Fibroblast of gingiva (primary cell): Measurements from ENCODE around the gene SUCO.
A peak's percentile ranks its signal among the peaks of the same experiment; 100 is the strongest.
"Not testable (repeated sequence)": the region's sequence is repeated elsewhere in the genome, so short reads cannot be mapped to it uniquely, and the experiment has no call there.

ENCODE experiments used
- DNase-seq: peaks from one replicate; pipeline ENCODE4 v3.0.0-alpha.2; 2011; ENCODE audit warnings: low read depth

The SUCO gene

DNA sequence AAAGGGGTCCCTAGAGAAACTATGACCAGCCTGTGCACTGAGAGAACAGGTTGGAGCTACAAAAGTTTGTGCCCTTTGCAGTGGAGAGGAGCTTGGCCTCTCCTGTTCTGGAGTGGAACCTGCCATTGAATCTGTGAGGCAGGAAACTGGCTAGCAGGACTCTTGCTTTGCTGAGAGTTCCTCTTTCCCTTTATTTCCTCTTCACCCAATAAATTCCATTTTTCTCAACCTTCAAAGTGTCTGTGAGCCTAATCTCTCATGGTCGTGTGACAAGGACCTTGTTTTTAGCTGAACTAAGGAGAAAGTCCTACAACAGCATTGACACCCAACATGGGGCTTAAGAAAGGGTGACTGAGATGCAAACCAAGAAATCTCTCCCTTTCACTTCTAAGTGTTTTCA lies 83.2 kb downstream of the SUCO start:
- no peak for DNase-seq

DNA sequence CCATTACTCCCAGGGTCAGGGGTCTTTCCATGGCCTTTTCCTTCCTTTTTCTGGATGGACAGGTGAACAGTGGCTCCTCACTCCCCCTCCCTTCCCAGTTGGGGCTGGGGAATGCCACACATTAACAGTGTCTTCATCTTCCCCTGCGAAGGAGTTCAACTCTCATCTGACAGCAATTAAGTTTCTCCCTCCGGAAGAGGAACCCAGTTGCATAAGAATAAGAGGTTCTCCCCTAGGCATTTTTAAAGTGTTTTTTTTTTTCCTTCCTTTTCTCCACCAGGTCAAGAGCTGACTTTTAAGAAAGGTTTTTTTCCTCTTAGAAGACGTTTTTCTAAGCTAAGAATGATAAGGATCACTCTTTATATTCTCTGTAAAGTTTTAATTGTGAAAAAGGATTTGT lies 83.7 kb downstream of the SUCO start:
- DNase-seq = no peak

DNA sequence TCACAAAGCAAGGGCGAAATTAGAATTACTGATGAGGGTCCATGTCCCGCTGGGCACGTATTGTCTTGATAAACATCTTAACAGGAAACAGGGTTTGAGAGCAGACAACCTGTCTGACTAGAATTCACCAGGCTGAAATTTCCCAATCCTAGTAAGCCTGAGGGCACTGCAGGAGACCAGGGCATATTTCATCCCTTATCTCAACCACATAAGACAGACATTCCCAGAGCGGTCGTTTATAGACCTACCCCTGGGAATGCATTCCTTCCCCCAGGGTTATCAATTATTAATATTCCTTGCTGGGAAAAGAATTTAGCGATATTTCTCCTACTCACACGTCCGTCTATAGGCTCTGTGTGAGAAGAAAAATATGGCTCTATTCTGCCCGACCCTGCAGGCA lies 87.7 kb downstream of the SUCO start:
- not testable (repeated sequence) for DNase-seq

DNA sequence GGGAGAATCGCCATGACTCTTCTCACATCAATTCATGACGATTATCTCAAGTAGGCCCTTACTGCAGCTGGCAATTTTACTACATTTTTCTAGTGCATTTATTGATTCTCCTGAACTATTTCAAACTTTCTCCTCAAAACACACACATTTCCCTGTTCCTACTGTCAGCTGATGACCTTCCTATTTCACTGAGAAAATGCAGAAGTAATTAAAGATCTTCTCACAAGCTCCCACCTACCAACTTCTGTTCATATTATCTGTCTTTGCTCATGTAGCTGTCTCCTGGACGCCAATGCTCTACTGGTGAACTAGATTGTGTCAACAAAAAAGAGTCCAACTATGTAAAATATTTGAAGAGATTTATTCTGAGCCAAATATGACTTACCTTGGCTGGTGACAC lies 89.6 kb downstream of the SUCO start:
- no peak for DNase-seq

DNA sequence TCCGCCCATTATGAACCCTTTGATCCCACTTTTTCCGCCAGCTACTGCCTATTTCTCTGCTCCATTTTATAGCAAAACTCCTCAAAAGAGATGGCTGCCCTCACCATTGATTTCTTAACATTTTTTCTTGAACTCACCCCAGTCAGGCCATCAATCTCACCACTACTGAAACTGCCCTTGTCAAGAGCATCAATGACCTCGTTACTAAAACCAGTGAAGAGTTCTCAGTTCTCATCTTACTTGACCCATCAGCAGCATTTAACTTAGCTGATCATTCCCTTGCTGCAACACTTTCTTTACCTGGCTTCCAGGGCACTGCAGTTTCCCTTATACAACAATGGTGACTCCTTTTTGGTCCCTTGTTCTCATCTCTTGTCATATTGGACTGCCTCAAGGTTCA lies 90.8 kb downstream of the SUCO start:
- DNase-seq = no peak

DNA sequence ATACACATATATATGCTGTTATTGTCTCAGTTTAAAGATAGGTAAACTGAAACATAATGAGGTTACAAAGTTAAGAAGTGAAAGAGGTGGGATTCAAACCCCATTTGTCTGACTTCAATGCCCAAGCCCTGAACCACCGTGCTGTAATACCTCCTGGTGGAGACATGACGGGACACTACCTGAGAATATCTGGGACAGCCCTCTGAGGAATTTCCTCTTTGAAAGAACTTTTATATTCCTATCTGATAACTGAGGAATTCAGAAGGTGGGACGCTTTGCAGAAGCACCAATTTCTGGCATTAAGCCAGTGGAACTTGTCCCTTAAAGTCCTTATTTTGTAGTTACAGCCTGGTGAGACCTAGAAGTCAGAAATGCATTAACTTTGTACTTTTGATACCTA lies 93.9 kb downstream of the SUCO start:
- DNase-seq = no peak

DNA sequence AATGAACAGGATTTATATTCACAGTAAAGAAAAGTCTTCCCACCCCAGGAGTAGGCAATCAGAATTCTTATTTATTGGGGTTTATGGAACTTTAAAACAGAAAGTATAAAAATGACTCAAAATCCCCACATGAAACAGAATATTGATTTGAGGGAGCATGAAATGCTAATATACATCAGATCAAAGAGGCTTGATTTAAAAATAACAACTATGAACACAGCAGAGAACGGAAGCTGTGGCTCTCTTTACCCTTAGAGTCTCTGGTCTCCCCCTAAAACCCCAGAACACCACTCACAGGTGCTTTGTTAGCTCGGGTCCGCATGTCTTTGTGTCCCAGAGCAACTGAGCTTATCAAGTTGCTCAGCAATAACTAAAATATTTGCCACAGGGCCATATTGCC lies 94.8 kb downstream of the SUCO start:
- DNase-seq = no peak

DNA sequence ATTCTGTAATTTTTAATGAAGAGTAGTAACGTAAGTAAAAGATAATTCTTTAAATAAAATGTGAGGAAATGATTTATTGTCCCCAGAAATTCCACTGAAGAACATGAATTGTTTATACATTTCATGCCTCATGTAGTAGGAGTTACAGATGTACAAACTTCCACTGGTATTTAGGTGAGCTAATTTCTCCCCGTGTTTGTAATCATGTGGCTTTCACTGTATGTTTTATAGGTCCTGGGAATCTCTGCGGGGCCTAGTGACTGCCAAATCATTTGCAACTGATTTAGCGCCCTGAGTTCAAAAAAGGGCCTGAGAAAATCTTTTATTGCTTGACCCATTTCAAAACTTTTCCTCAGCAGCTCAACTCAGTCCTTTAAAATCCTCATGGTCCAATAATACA lies 95.5 kb downstream of the SUCO start:
- no peak for DNase-seq

DNA sequence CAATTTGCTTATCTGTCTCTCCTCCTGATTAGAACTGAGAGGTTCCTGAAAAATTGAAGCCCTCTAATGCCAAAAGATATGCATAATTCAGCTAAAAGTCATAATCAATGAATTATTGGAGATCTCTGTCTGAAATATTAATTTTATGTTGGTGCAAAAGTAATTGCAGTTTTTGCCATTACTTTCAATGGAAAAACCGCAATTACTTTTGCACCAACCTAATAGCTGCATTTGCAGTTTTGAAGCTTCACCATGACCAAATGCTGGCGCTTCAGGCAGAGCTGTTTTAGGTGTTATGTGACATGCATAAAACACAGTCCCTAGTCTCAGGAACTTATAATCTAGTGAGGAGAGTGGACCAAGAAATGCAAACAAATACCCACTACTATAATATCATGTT lies 96.2 kb downstream of the SUCO start:
- no peak for DNase-seq

DNA sequence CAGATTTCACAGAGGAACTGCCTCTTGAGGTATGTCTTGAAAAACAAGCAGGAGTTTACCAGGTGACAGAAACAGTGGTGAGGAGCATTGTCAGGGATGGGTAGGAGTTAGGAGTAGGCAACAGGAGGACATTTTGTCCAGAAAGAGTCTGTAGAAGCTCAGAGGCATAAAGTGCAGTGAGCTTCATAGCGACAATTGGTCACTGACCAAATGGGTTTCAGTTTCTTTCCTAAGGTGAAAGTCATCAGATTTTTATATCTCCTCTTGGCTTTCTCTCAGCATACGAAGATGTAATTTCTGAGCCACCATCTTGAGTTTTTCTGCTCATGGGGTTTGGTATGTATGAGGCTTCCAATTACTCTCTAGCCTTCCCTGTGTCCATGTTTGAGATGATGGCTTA lies 96.7 kb downstream of the SUCO start:
- no peak for DNase-seq

DNA sequence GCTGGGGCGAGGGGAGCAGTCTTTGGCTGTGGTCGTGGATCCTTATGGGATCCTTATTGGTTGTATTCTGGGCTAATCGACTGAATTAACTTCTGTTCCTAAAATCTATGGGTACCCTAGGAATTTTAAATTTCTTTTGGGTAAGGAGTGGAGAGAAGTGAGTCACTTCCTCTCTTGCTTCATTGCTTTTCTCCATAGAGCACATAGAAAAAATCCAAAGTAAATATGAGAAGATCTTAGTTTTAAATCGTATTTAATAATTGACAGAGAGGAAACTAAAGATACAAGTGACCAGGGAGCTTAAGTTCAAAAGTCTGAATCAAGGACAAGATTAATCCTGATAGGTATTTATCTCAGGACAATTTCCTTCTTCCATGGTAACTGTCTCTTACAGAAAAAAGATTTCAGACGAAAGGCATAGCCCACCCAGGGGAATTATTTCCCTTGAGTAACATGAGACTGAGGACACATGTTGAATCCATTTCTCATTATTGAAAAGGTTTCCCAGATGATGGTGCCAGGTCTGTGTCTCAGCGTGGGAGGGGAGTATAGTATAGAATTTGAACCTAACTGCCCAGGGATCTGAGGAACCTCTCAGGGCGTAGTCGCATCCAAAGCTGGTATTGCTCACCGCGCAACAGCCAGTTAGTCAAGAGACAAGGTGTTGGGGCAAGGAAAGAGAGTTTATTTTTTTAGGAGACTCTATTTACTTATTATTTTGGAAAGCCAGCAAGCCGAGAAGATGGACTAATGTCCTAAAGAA lies 97.3 kb downstream of the SUCO start:
- DNase-seq = no peak

DNA sequence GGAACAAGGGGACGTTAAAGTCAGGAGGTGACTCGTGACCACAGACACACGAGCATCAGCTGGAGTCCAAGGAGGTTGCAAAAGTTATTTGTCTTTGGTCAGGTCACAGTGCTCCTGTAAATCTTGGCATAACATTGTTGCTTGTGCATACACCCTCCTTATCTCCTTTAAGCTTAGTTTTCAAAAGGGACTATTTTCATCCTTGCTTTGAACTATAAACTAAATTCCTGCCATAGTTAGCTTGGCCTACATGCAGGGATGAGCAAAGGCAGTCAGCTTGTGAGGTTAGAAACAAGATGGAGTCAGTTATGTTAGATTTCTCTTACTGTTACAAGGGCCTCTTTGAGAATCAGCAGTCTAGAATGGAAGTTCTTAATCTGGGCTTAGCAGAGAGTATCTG lies 97.9 kb downstream of the SUCO start:
- no peak for DNase-seq

DNA sequence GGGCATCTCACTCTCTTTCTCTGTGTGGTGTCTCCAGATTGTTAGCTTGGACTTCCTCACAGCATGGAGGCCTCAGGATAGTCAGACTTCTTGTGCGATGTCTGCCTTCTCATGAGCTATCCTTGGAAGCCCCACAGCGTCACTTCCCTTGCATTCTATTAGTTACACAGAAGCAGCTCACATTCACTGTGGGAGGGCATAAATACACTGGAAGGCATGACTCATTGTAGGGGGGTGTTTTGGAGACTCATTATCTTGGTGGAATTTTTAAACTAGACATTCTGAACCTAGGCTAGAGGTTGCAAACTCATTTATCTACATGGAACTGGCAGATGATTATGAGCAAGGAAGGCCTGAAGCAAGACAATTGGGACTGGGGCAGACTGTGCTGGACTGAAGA lies 104.6 kb downstream of the SUCO start:
- DNase-seq = peak; percentile 34

DNA sequence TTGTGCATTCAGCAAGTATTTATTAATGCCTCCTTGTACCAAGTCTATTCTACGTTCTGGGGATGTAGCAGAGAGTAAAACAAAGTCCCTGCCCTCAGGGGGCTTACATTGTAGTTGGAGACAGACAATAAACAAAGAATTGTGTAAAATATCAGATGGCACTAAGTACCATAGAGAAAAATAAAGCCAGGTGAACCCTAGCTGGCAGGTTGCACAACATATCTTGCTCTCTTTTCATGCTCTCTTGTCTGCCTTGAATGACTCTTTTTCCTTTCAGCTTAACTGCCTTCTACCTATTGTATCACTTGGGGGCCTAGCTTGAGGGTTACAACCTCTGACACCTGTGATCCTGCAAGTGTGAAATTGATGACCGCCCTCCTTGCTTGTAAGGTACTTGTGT lies 105.3 kb downstream of the SUCO start:
- no peak for DNase-seq

DNA sequence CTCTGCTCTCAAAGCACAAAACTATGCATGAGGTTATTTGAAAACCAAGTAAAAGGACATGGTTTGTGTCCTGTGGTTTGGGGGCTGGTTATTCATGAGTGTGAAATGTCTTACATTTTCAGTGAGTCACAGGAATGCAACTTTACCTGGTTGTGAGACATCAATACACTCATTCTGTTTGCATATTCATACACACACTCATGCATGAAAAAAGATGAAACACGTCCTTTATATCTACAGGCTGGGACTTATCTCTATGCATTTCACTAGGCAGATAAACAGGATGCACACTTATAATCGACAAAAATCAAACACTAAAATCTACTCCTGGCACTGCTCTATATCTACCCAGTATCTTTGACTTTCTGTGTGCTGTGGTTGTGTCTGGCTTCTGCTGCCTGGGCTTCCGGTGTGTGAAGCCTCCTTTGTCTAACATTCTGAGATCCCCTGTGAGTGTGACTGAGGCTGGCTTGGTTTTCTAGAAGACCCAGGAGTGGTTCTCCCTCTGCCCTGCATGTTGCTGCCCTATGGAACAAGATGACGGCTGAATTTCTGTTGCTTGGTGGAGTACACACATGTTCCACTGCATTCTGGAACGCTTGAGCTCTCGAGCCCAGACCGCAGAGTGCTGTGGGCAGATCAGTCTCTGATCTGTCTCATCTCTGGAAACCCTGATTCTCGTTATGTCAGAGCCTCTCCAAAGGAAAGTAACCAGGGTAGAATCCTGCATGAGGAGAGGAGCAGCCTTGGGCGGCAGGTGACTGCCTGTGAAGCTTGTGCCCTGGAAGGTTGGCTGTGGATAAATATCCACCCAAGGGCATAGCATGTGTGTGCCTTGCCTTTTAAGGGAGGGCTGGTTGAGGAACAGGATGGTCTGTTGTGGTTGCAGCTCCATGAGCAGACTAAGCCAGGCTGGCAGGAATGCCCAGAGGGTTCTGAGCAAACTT lies 106.2 kb downstream of the SUCO start:
- DNase-seq = no peak

DNA sequence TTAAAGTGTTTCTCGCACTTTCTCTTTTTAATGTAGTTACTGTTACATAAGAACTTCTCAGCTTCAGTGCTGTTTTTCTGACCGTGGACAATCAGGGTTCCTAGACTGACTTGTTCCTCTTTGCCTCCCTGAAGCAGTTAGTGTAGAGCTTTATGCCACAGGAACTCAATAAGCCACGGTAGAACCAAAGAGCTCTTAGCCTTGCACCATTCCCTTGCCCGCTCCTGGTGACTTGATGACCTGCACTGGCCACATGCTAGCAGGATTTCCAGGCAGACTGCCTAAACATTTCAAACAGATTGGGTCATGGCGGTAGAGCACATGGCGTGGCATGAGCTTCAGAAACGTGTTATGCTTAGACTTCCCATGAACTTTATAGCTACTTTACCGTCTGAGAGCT lies 107.2 kb downstream of the SUCO start:
- peak; percentile 14 for DNase-seq

DNA sequence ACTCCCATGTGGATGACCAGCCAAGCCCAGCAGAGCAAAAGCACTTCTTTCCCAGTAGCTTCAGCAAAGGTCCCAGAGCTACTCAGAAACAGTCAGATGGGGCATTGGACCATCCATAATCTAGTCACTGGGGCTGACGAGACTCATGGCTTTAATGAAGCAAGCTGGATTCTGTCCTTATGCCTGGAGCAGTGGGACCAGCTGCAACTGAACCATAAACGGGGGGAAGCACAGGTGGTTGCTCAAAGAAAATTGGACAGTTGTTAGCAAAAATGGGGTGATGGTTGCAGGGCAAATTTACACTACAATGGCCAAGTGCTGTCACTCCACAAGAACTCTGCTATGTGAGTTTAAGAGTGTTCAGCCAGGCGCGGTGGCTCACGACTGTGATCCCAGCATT lies 108.5 kb downstream of the SUCO start:
- no peak for DNase-seq

DNA sequence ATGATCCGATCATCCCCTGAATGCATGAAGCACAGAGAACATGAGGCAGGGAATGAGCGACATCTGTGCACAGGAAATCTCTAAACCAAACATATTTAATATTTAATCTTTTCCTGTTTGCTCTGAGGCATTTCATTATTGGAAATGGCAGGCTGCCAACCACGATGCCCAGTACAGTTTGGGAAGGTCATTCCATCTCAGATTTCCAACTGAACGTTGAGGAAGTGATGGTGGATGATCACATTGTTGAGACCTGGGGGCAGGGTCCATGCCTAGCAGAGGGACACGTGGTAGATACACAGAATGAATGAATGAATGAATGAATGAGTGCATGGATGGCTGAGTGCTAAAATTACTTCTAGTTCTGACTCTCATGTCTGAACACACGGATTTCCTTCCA lies 110.0 kb downstream of the SUCO start:
- DNase-seq = peak; percentile 27

DNA sequence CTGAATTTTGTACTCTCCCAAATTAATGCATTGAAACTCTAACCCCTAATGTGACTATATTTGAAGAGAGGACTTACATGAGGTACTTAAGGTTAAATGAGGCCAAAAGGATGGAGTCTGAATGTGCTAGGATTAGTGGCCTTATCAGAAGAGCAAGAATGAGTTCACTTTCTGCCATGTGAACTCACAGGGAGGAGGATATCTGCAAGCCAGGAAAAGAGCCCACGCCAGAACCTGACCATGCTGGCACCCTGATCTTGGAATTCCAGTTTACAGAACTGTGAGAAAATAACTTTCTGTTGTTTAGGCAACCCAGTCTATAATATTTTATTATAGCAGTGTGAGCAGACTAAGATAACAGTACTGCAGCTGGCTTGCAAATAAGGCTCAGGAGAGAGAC lies 113.7 kb downstream of the SUCO start:
- no peak for DNase-seq

DNA sequence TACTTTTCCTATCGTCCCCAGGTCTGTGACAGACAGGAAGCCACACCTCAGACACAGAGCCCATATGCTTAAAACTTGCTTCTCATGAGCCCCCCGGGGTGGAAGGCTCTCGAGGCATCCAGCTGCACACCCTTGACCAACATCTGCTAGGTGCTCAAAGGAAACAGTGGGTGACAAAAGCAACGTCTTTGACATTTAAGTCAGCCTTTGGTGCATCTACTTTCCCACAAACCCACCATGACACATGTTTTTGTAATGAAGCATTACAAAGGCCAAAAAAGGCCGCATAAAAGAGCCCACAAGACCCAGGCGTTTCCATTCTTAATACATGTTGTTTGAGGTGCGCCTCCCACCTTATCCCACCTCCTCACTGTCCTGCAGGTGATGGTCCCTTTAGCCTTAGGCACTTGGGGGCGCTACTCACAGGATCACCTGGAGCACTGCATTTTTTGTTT lies 114.2 kb downstream of the SUCO start:
- no peak for DNase-seq

DNA sequence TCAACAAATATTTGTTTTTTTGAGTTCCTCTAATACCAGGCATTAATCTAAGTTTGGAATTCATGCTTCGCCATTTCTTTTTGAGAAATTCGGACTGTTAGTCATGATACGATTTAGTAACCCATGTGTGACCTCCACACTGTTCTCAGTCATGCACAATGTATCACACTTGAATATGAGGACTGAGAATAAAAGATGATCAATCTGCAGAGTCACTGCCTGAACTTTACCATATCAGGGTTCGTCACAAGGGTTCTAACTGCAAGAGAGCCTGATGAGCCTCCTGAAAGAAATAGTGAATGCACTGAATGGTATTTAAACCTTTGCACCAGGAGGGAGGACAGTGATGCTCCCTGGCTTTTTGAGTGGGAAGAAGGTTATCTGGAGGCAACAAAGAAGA lies 115.0 kb downstream of the SUCO start:
- DNase-seq = no peak

DNA sequence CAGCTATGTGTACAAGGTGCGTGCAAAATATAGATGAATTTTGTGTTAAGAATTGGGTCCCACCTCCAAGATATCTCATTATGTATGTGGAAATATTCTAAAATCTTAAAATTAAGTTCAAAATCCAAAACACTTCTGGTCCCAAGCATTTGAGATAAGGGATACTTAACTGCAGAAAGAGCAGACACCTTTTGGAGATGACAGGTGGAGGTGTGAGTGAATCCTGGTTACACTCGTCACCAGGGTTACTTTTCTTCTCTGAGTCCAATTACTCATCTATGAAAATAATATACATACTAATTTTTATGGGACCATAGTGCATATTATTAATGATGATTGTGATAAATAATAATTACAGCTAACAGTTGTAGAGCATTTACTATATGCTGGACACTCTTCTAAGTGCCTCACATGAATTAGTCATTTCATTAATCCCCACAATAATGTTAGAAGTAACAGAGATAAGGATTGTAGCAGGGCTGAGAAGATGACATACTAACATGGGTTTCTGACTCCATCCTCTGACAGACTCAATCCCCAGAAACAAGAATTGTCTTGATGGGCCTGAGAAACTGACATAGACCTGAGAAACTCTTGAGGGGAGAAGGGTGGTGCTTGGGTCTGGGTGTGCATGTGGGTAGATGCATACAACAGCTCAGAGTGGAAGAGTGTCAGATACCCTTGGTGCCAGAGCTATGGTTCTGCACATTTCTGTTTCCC lies 117.7 kb downstream of the SUCO start:
- DNase-seq = no peak
